HEK293 (cell line): ENCODE data around the gene SAMD1.

Experiments used
- CTCF ChIP-seq: fragments of 450-650 bp; formaldehyde crosslinking; IDR thresholded peaks from 2 replicates; pipeline ENCODE4 v1.5.1; 2016; ENCODE audit warnings: missing biosample characterization, missing genetic modification characterization
- INSM2 ChIP-seq: fragments of 450-650 bp; formaldehyde crosslinking; IDR thresholded peaks from 2 replicates; pipeline ENCODE4 v1.5.1; 2016; ENCODE audit warnings: missing biosample characterization, missing genetic modification characterization
- PATZ1 ChIP-seq: fragments of 450-650 bp; formaldehyde crosslinking; IDR thresholded peaks from 2 replicates; pipeline ENCODE4 v1.5.1; 2016; ENCODE audit warnings: missing biosample characterization, missing genetic modification characterization
- ZNF274 ChIP-seq, 2 experiments: fragments of 200-500 bp in 1 of 2; fragments of 450-650 bp in 1 of 2; sonication (Bioruptor generic) in 1 of 2; formaldehyde crosslinking in 1 of 2; IDR thresholded peaks; 2 replicates each; pipeline versions ENCODE4 v1.5.1 to v1.6.1; 2014 to 2016; ENCODE audit warnings: borderline replicate concordance in 1 of 2, inconsistent platforms in 1 of 2, low read length in 1 of 2, missing biosample characterization in 1 of 2, missing genetic modification characterization in 1 of 2

- TF ChIP-seq INSM2 (tag by site-specific recombination): no peak
- TF ChIP-seq CTCF (tag by site-specific recombination): no peak
- TF ChIP-seq ZNF274 (IDR thresholded peaks at IDR 0.05; ENCODE audit: low read length): no peak
- no peak for TF ChIP-seq ZNF274 (tag by site-specific recombination; IDR thresholded peaks at IDR 0.05; ENCODE audit: borderline replicate concordance)
- peak; percentile 69 for TF ChIP-seq PATZ1
These were observed 16.4 kb downstream of the SAMD1 start for GRCh38 chr19:14073925-14074838.
